Middle frontal gyrus (tissue), 1 donor: ENCODE results near the gene CFAP47.

Experiments
- DNase-seq: peaks from one replicate; pipeline ENCODE4 v3.0.0-alpha.2; 2015; ENCODE audit warnings: low spot score; ENCODE audit errors: extremely low spot score

CFAP47 gene

DNA sequence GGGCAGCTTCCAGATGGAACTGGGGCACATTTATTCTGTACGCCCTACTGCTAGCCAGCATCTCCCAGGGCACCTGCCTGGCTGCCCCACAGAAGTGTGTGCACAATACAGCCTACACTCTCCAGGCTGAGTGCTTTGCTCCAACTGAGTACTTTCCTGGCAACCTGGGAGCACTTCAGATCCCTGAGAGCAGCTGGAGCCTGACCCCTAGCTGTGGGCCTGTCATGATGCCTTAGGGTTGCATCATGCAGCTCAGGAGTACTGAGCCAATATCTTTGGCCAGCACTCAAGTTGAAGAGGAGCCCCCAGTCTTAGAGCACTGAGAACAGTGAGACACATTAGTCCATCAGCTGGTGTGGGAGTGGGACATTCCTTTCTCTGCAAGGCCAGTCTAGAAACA, 321.9 kb downstream of the CFAP47 start:
- DNase-seq = no peak

GRCh38 chrX:36266155-36266554, 346.6 kb downstream of the CFAP47 start:
- DNase-seq = no peak

GRCh38 chrX:36310136-36310535, 390.6 kb downstream of the CFAP47 start:
- DNase-seq = no peak

GRCh38 chrX:36314303-36314702, 394.8 kb downstream of the CFAP47 start:
- no peak for DNase-seq

DNA sequence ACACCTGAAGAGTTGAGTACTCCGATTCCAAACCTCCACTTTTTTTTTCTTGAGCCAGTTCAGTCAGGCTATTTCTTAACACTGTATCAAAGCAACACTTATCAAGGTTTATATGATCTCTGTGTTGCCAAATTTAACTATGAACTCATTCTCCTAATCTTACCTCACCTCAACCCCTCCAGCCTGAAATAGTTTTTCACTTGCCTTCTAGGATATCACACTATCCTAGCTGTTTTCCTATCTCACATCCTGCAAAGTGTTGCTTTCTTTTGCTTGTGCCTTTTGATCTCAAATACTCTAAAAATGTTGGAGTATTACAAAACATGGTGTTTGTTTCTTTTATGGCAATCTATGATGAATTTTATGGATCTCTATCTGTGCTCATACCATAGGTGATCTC, 415.0 kb downstream of the CFAP47 start:
- no peak for DNase-seq

GRCh38 chrX:36336751-36337150, 417.2 kb downstream of the CFAP47 start:
- DNase-seq = no peak

DNA sequence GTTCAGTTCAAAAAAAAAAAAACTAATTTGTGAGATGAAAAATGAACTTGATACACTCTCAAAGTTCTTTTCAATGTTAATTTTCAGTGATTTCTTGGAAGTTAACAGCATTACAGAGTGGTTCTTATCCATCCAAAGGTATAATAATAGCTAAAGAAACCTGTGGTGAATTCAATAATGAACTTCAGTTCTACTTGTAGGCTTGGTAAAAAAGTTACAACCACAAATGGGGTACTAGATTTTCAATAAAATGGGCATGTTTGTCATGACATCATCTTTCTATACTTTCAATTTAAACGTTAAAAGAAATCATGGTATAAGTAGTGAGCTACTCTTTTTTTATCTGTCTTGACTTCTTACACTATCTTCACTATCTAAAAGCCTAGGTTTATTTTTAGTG, 424.8 kb downstream of the CFAP47 start:
- no peak for DNase-seq

GRCh38 chrX:36348509-36348908, 429.0 kb downstream of the CFAP47 start:
- no peak for DNase-seq

GRCh38 chrX:36357855-36358254, 438.3 kb downstream of the CFAP47 start:
- DNase-seq = no peak

GRCh38 chrX:36364262-36364661, 444.7 kb downstream of the CFAP47 start:
- no peak for DNase-seq

GRCh38 chrX:36383495-36383894, 464.0 kb downstream of the CFAP47 start:
- no peak for DNase-seq

DNA sequence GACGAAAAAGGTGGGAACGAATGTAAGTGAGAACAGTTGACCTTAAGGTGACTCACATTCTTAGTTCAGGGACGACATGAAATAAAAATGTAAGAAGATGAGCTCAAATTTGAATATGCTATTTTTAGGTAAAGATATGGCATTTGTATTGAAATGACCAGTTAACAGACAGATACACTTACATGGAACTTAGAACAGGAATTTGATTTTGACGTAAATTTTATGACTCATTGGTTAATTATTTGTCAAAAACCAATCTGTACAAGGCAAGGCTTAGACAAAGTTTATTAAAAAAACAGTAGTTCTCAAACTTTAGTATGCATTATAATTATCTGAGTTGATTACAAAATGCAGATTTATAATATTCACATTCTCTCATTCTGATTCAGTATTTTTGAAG, 469.4 kb downstream of the CFAP47 start:
- DNase-seq = no peak

DNA sequence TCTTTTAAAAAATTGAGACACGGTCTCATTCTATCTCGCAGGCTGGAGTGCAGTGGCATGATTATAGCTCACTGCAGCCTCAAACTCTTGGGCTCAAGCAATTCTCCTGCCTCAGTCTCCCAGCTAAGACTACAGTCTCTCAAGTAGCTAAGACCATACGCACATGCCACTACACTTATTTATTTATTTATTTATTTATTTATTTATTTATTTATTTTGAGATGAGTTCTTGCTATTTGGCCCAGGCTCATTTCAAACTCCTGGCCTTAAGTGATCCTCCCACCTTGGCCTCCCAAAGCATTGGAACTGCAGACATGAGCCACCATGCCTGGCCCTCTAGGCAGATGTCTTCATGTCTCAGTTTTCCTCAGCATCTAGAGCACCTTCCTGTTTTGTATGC, 482.2 kb downstream of the CFAP47 start:
- DNase-seq = no peak

DNA sequence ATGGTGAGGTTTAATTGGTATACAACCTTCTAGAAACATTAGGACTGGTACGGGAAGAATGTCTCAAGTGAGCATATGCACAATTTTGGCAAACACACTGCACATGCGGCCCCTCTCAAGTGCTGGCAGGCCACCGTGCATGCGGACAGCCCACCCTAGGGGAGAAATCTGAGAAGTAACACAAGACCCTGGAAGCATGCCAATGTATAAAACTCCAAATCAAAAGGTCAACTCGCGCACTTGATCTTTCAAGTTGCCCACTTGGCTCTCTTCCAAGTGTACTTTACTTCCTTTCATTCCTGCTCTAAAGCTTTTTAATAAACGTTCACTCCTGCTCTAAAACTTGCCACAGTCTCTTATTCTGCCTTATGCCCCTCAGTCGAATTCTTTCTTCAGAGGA, 488.3 kb downstream of the CFAP47 start:
- DNase-seq = no peak

GRCh38 chrX:36414056-36414455, 494.5 kb downstream of the CFAP47 start:
- DNase-seq = no peak

DNA sequence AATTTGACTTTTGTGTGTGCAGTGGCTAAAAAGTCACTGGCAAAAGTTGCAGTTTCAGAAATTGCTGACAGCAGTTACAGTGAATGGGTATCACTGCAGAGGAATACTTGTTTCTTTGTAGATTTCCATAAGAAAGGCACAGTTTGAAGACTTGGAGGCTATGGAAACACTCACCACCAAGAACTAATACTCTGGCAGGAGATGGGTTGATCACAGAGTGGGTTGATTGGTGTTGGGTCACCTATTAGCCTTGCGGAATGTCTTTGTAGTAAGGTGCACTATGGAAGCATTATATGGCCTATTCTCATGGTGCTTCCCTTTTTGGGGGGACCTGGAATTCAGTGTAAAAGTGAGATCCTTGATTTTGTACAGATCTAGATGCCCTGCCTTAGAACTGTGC, 502.8 kb downstream of the CFAP47 start:
- DNase-seq = no peak

GRCh38 chrX:36431819-36432218, 512.3 kb downstream of the CFAP47 start:
- no peak for DNase-seq

GRCh38 chrX:36434522-36434921, 515.0 kb downstream of the CFAP47 start:
- DNase-seq = no peak
